OCI-LY7 (cell line): ENCODE measurements around the gene SPNS1. TPM values are rescaled to one million over a fixed set of nuclear protein-coding genes. Genes with fewer than 3 reads are reported as not detected.

Source experiments
- BruUV-seq: library from RNA; stranded (reverse); fragments of 400-500 nt; replicated peaks from 2 replicates; lab custom pipeline; 2021; lab: Mats Ljungman, UMichigan
- CTCF ChIA-PET: fragments of 300-600 bp; sonication (Branson Sonifier 250); formaldehyde crosslinking; loops from one replicate; lab custom pipeline; 2022; ENCODE audit warnings: antibody characterized with exemption; ENCODE audit not compliant: unreplicated experiment; lab: Charles Lee
- POLR2A ChIA-PET: fragments of 300-600 bp; sonication (Branson Sonifier 250); formaldehyde crosslinking; loops from one replicate; lab custom pipeline; 2022; ENCODE audit warnings: antibody characterized with exemption; lab: Charles Lee
- DNase-seq: peaks from one replicate; pipeline ENCODE4 v3.0.0-alpha.2; 2015; ENCODE audit warnings: low spot score
- H2AFZ ChIP-seq: fragments of 200-600 bp; sonication (generic), shearing (Covaris generic); 2 replicates; pipeline ENCODE4 v1.6.1; 2014; ENCODE audit warnings: mild to moderate bottlenecking, antibody characterized with exemption, low read length, moderate library complexity
- H3K27ac ChIP-seq: fragments of 200-600 bp; sonication (generic); 2 replicates; pipeline ENCODE4 v1.5.1; 2014; ENCODE audit warnings: mixed run types, low read depth, mild to moderate bottlenecking, moderate library complexity, low read length, inconsistent platforms; ENCODE audit not compliant: poor library complexity, severe bottlenecking
- H3K36me3 ChIP-seq: fragments of 200-600 bp; sonication (generic); 2 replicates; pipeline ENCODE4 v1.6.1; 2014; ENCODE audit warnings: mild to moderate bottlenecking, antibody characterized with exemption, low read length, moderate library complexity, mixed read lengths; ENCODE audit not compliant: insufficient read depth
- H3K4me1 ChIP-seq: fragments of 200-600 bp; sonication (generic); 2 replicates; pipeline ENCODE4 v1.5.1; 2014; ENCODE audit warnings: mild to moderate bottlenecking, low read length; ENCODE audit not compliant: insufficient read depth, poor library complexity, severe bottlenecking
- H3K4me2 ChIP-seq: fragments of 200-600 bp; sonication (generic); 2 replicates; pipeline ENCODE4 v1.6.1; 2014; ENCODE audit warnings: mild to moderate bottlenecking, low read length
- H3K4me3 ChIP-seq: fragments of 200-600 bp; sonication (generic); 2 replicates; pipeline ENCODE4 v1.5.1; 2014; ENCODE audit warnings: mild to moderate bottlenecking, low read depth, low read length; ENCODE audit not compliant: poor library complexity, severe bottlenecking
- H3K79me2 ChIP-seq: fragments of 200-600 bp; sonication (generic); 2 replicates; pipeline ENCODE4 v1.6.1; 2016; ENCODE audit warnings: low read depth, mild to moderate bottlenecking, low read length, moderate library complexity, mixed read lengths; ENCODE audit not compliant: insufficient read depth
- H3K9me2 ChIP-seq: fragments of 200-600 bp; sonication (generic); 2 replicates; pipeline ENCODE4 v1.6.1; 2016; ENCODE audit warnings: mild to moderate bottlenecking, low read length, mixed read lengths; ENCODE audit not compliant: insufficient read depth
- H3K9me3 ChIP-seq: fragments of 200-600 bp; sonication (generic); 2 replicates; pipeline ENCODE4 v1.6.1; 2014; ENCODE audit warnings: mild to moderate bottlenecking, mixed run types, low read length, mixed read lengths
- H4K20me1 ChIP-seq: fragments of 200-600 bp; sonication (generic); 2 replicates; pipeline ENCODE4 v1.6.1; 2014; ENCODE audit warnings: mild to moderate bottlenecking, antibody characterized with exemption, low read length, moderate library complexity, mixed read lengths; ENCODE audit not compliant: insufficient read depth
- CTCF ChIP-seq: fragments of 200-600 bp; sonication (generic); conservative IDR thresholded peaks from 2 replicates; pipeline ENCODE4 v1.5.1; 2014; ENCODE audit warnings: mild to moderate bottlenecking, antibody characterized with exemption, low read length, moderate library complexity, mixed read lengths
- EZH2phosphoT487 ChIP-seq: fragments of 200-600 bp; sonication (generic); IDR thresholded peaks from 2 replicates; pipeline ENCODE4 v1.6.1; 2018; ENCODE audit warnings: low read depth, borderline replicate concordance, mild to moderate bottlenecking, mixed run types, antibody characterized with exemption, low read length, moderate library complexity, mixed read lengths
- intact Hi-C: fragments of 100-400 bp; cut with micrococcal nuclease; formaldehyde crosslinking; loops from one replicate; pipeline ENCODE4 v1.10.0; 2022; ENCODE audit not compliant: unreplicated experiment
- total RNA-seq, 2 experiments: library from RNA; depleted of rRNA in 1 of 2; stranded (reverse); fragments of >200 nt in 1 of 2; shearing (Covaris generic) in 1 of 2; gene quantifications; 2 replicates each; pipeline ENCODE4 v1.2.3, GENCODE V29; 2014 to 2022

Gene SPNS1
- total RNA-seq, 2 experiments from 2014 or later = 20.1 to 20.4 TPM

- no TSS peak for BruUV-seq
- TF ChIP-seq CTCF (no peak), EZH2phosphoT487 (no peak)
- POLR2A ChIA-PET = interaction anchor here (0.6 to 1.3 kb wide), 3 partner anchors 22 to 104 kb away, joined by 3 read pairs; no protein-coding TSS in a partner anchor
- peaks cover 15% of the 10 kb centered on the region for H3K4me1 ChIP-seq
- no peaks in the 10 kb centered on the region for H3K9me2 ChIP-seq
- H3K4me2 ChIP-seq = peak within 1 kb of the TSS; percentile 89
- H3K36me3 ChIP-seq = peaks cover 38% of the 10 kb centered on the region
- H3K4me3 ChIP-seq = peak within 1 kb of the TSS; percentile 85
- H3K27ac ChIP-seq = peak within 1 kb of the TSS; percentile 51
- H4K20me1 ChIP-seq = peaks cover 8% of the 10 kb centered on the region
- CTCF ChIA-PET = interaction anchor here (0.6 to 1.4 kb wide), 2 partner anchors 23 to 1882 kb away, joined by 3 to 4 read pairs; no protein-coding TSS in a partner anchor
- intact Hi-C loops = no loop called here
- peak; percentile 100 for DNase-seq
- no peaks in the 10 kb centered on the region for H3K9me3 ChIP-seq
- peaks cover 26% of the 10 kb centered on the region for H3K79me2 ChIP-seq
- H2AFZ ChIP-seq = peak within 1 kb of the TSS; percentile 80
Measured at GRCh38 chr16:28950648-28951409, 23.7 kb upstream of the SPNS1 start, which contains the start of gene NFATC2IP. TSS of gene NFATC2IP (plus strand) at chr16:28950937. CDS start at chr16:28951012, 75 bp downstream.

GRCh38 chr16:28951410-28951943, 23.1 kb upstream of the SPNS1 start:
- TF ChIP-seq CTCF = no peak
- no peak for TF ChIP-seq EZH2phosphoT487
- peak overlapping the region; percentile 89 for H3K4me2 ChIP-seq
- CTCF ChIA-PET = interaction anchor here (0.6 to 1.4 kb wide), 2 partner anchors 22 to 1881 kb away, joined by 3 to 4 read pairs; no protein-coding TSS in a partner anchor
- H3K4me3 ChIP-seq = peak overlapping the region; percentile 85
- intact Hi-C loops = no loop called here
- H3K79me2 ChIP-seq = peaks cover 26% of the 10 kb centered on the region
- peaks cover 45% of the 10 kb centered on the region for H3K36me3 ChIP-seq
- H2AFZ ChIP-seq = peak overlapping the region; percentile 7; the same call in 1 of the 2 replicates
- peak overlapping the region; percentile 51 for H3K27ac ChIP-seq
- BruUV-seq = no TSS peak
- H3K9me2 ChIP-seq = no peaks in the 10 kb centered on the region
- POLR2A ChIA-PET = interaction anchor here (0.6 to 1.3 kb wide), 3 partner anchors 104 to 760 kb away, joined by 3 to 4 read pairs (median 3); no protein-coding TSS in a partner anchor
- peaks cover 12% of the 10 kb centered on the region for H3K4me1 ChIP-seq
- DNase-seq = no peak
- H3K9me3 ChIP-seq = no peaks in the 10 kb centered on the region
- H4K20me1 ChIP-seq = peaks cover 8% of the 10 kb centered on the region
